Hypothalamus (tissue), 51 donors: ENCODE measurements around the gene FIBCD1.
"Not testable (repeated sequence)": the region's sequence is repeated elsewhere in the genome, so short reads cannot be mapped to it uniquely, and the experiment has no call there.

Experiments used
- DNase-seq, 51 donors: peaks; one replicate each; lab custom pipeline; 2025; lab: John Stamatoyannopoulos, UW

Gene FIBCD1

GRCh38 chr9:130955947-130956621, 17.0 kb upstream of the FIBCD1 start:
- no peak for DNase-seq

GRCh38 chr9:130954925-130955324, 15.9 kb upstream of the FIBCD1 start:
- DNase-seq: not testable (repeated sequence)

GRCh38 chr9:130954317-130954716, 15.3 kb upstream of the FIBCD1 start:
- no peak for DNase-seq

GRCh38 chr9:130952065-130952762, 13.2 kb upstream of the FIBCD1 start:
- DNase-seq: no peak

GRCh38 chr9:130950039-130950311, 10.9 kb upstream of the FIBCD1 start:
- DNase-seq: no peak

- no peak for DNase-seq
Observed at GRCh38 chr9:130949188-130950038, 10.4 kb upstream of the FIBCD1 start.

- no peak for DNase-seq
Observed at GRCh38 chr9:130948266-130948665, 9.2 kb upstream of the FIBCD1 start.

GRCh38 chr9:130947618-130948140, 8.6 kb upstream of the FIBCD1 start:
- DNase-seq: no peak

GRCh38 chr9:130946766-130947617, 7.9 kb upstream of the FIBCD1 start:
- no peak for DNase-seq

- no peak for DNase-seq
Observed at GRCh38 chr9:130945173-130945572, 6.1 kb upstream of the FIBCD1 start.

GRCh38 chr9:130944510-130945058, 5.5 kb upstream of the FIBCD1 start:
- DNase-seq: no peak

- DNase-seq: no peak
Observed at GRCh38 chr9:130943777-130944176, 4.7 kb upstream of the FIBCD1 start.

GRCh38 chr9:130943221-130943620, 4.2 kb upstream of the FIBCD1 start:
- DNase-seq: no peak

- no peak for DNase-seq
Observed at GRCh38 chr9:130942679-130943078, 3.6 kb upstream of the FIBCD1 start.

- no peak for DNase-seq
Observed at GRCh38 chr9:130942084-130942483, 3.0 kb upstream of the FIBCD1 start.

- DNase-seq: peak in 36 of 51 donors; percentile 5 to 67 (median 34)
Observed at GRCh38 chr9:130940693-130941576, 1.9 kb upstream of the FIBCD1 start.

- DNase-seq: no peak
Observed at GRCh38 chr9:130940027-130940549, 1.0 kb upstream of the FIBCD1 start.

GRCh38 chr9:130939405-130940026, 469 bp upstream of the FIBCD1 start:
- DNase-seq: no peak
